GM18858 (cell line): ENCODE data around the gene TFIP11.

Experiments used
- ATAC-seq: cut with Tn5 transposase; IDR thresholded peaks from one replicate; pipeline ENCODE4 v1.9.1; 2021; ENCODE audit not compliant: unreplicated experiment

The TFIP11 gene

GRCh38 chr22:26512149-26512793 lies at the start of gene TFIP11:
TFIP11 (minus strand) TSS chr22:26512473; CDS start chr22:26510272, 2,201 bp downstream.
- peak; percentile 70 for ATAC-seq

- ATAC-seq, result no peak
Measured at GRCh38 chr22:26561756-26562417, 49.6 kb upstream of the TFIP11 start.

- no peak for ATAC-seq
Measured at GRCh38 chr22:26559961-26560575, 47.8 kb upstream of the TFIP11 start.

GRCh38 chr22:26558248-26558895 lies 46.1 kb upstream of the TFIP11 start:
- no peak for ATAC-seq

GRCh38 chr22:26556904-26557303 lies 44.6 kb upstream of the TFIP11 start:
- no peak for ATAC-seq

- ATAC-seq, result no peak
Measured at GRCh38 chr22:26555478-26555877, 43.2 kb upstream of the TFIP11 start.

GRCh38 chr22:26554956-26555355 lies 42.7 kb upstream of the TFIP11 start:
- ATAC-seq, result no peak

- ATAC-seq, result no peak
Measured at GRCh38 chr22:26553056-26553752, 40.9 kb upstream of the TFIP11 start.

GRCh38 chr22:26552466-26552865 lies 40.2 kb upstream of the TFIP11 start:
- ATAC-seq, result no peak

- ATAC-seq, result no peak
Measured at GRCh38 chr22:26551568-26551967, 39.3 kb upstream of the TFIP11 start.

GRCh38 chr22:26550498-26551033 lies 38.3 kb upstream of the TFIP11 start:
- ATAC-seq, result no peak

GRCh38 chr22:26549902-26550497 lies 37.7 kb upstream of the TFIP11 start:
- ATAC-seq, result no peak

- no peak for ATAC-seq
Measured at GRCh38 chr22:26548984-26549383, 36.7 kb upstream of the TFIP11 start.

- no peak for ATAC-seq
Measured at GRCh38 chr22:26548303-26548702, 36.0 kb upstream of the TFIP11 start.

- ATAC-seq, result no peak
Measured at GRCh38 chr22:26547837-26548236, 35.6 kb upstream of the TFIP11 start.

- no peak for ATAC-seq
Measured at GRCh38 chr22:26547426-26547825, 35.2 kb upstream of the TFIP11 start.

- no peak for ATAC-seq
Measured at GRCh38 chr22:26546282-26546681, 34.0 kb upstream of the TFIP11 start.

- no peak for ATAC-seq
Measured at GRCh38 chr22:26545827-26546226, 33.6 kb upstream of the TFIP11 start.

- ATAC-seq, result no peak
Measured at GRCh38 chr22:26545385-26545784, 33.1 kb upstream of the TFIP11 start.

GRCh38 chr22:26544489-26544888 lies 32.2 kb upstream of the TFIP11 start:
- ATAC-seq, result no peak

GRCh38 chr22:26542831-26543230 lies 30.6 kb upstream of the TFIP11 start:
- no peak for ATAC-seq
